HCT116 (cell line): ENCODE data around the gene SCN2A. TPM values are rescaled to one million over a fixed set of nuclear protein-coding genes. Genes with fewer than 3 reads are reported as not detected.

Experiments
- ATAC-seq: fragments of 200-7000 bp; cut with Tn5 transposase; 2 replicates; pipeline ENCODE4 v1.9.1; 2020; ENCODE audit warnings: mild to moderate bottlenecking, moderate library complexity
- BruUV-seq: library from RNA; stranded (reverse); fragments of 400-500 nt; replicated peaks from 2 replicates; lab custom pipeline; 2021; lab: Mats Ljungman, UMichigan
- CTCF ChIA-PET: fragments of 300-600 bp; sonication (Branson Sonifier 250); formaldehyde crosslinking; loops from one replicate; lab custom pipeline; 2021; ENCODE audit warnings: antibody characterized with exemption; lab: Charles Lee
- POLR2A ChIA-PET: fragments of 300-600, 350-600 bp; sonication (Branson Sonifier 250); formaldehyde crosslinking; loops from one replicate; lab custom pipeline; 2021; ENCODE audit warnings: antibody characterized with exemption; lab: Charles Lee
- RAD21 ChIA-PET, 2 experiments: fragments of 300-600 bp; sonication (Branson Sonifier 250); formaldehyde crosslinking; loops; one replicate each; lab custom pipeline; 2023; ENCODE audit warnings: low total read pairs in 2 of 2; ENCODE audit not compliant: uncharacterized antibody in 2 of 2, unreplicated experiment in 2 of 2, low non-redundant PET in 1 of 2; lab: Charles Lee
- DNase-seq: peaks from one replicate; pipeline ENCODE4 v3.0.0-alpha.2; 2010; ENCODE audit warnings: low read depth, low spot score
- H2AFZ ChIP-seq: fragments of 200-600 bp; shearing (Covaris generic), sonication (generic); 2 replicates; pipeline ENCODE4 v1.6.1; 2017; ENCODE audit warnings: low read depth, mixed run types, mixed read lengths, antibody characterized with exemption, low read length; ENCODE audit not compliant: poor library complexity, severe bottlenecking
- H3K27ac ChIP-seq: 2 replicates; pipeline ENCODE4 v1.5.1; 2012; ENCODE audit warnings: low read depth, low read length
- H3K27me3 ChIP-seq: fragments of 200-600 bp; sonication (generic); 2 replicates; pipeline ENCODE4 v1.6.1; 2016; ENCODE audit warnings: mixed run types, low read length, mixed read lengths; ENCODE audit not compliant: insufficient read depth
- H3K36me3 ChIP-seq, 2 experiments: fragments of 200-500 bp in 1 of 2; fragments of 200-600 bp in 1 of 2; sonication (Bioruptor generic) in 1 of 2; sonication (generic) in 1 of 2; 2 replicates each; pipeline versions ENCODE4 v1.5.1 to v1.6.1; 2014 to 2016; ENCODE audit warnings: low read length in 2 of 2, inconsistent platforms in 1 of 2, mixed read lengths in 1 of 2, mixed run types in 1 of 2; ENCODE audit not compliant: insufficient read depth in 2 of 2, control insufficient read depth in 1 of 2
- H3K4me1 ChIP-seq, 2 experiments: fragments of 200-600 bp in 1 of 2; sonication (generic) in 1 of 2; 2 replicates each; pipeline versions ENCODE4 v1.5.1 to v1.6.1; 2012 to 2017; ENCODE audit warnings: low read length in 2 of 2, inconsistent platforms in 1 of 2, mild to moderate bottlenecking in 1 of 2, mixed read lengths in 1 of 2, mixed run types in 1 of 2, moderate library complexity in 1 of 2; ENCODE audit not compliant: insufficient read depth in 2 of 2, control insufficient read depth in 1 of 2
- H3K4me2 ChIP-seq: fragments of 200-600 bp; sonication (generic); 2 replicates; pipeline ENCODE4 v1.6.1; 2017; ENCODE audit warnings: mixed run types, low read length, mixed read lengths
- H3K4me3 ChIP-seq, 2 experiments: fragments of 200-600 bp in 1 of 2; sonication (generic) in 1 of 2; replicated peaks in 1 of 2; 2 replicates each; pipeline ENCODE4 v1.5.1; 2011 to 2016; ENCODE audit warnings: low read length in 2 of 2, control low read depth in 1 of 2, low read depth in 1 of 2, mild to moderate bottlenecking in 1 of 2, mixed read lengths in 1 of 2, mixed run types in 1 of 2
- H3K79me2 ChIP-seq: fragments of 200-600 bp; sonication (generic); 2 replicates; pipeline ENCODE4 v1.6.1; 2017; ENCODE audit warnings: mild to moderate bottlenecking, mixed run types, low read length, moderate library complexity, mixed read lengths; ENCODE audit not compliant: insufficient read depth
- H3K9ac ChIP-seq: fragments of 200-600 bp; sonication (generic); 2 replicates; pipeline ENCODE4 v1.6.1; 2016; ENCODE audit warnings: low read length, mixed read lengths
- H3K9me2 ChIP-seq: fragments of 200-600 bp; sonication (generic), shearing (Covaris generic); 2 replicates; pipeline ENCODE4 v1.6.1; 2017; ENCODE audit warnings: mixed run types, mild to moderate bottlenecking, moderate library complexity; ENCODE audit not compliant: insufficient read depth
- H3K9me3 ChIP-seq, 2 experiments: fragments of 200-500 bp in 1 of 2; fragments of 200-600 bp in 1 of 2; sonication (Bioruptor generic) in 1 of 2; sonication (generic) in 1 of 2; 2 replicates each; pipeline ENCODE4 v1.6.1; 2014 to 2017; ENCODE audit warnings: low read length in 2 of 2, mixed read lengths in 2 of 2, inconsistent platforms in 1 of 2, low read depth in 1 of 2, mild to moderate bottlenecking in 1 of 2, mixed run types in 1 of 2, moderate library complexity in 1 of 2; ENCODE audit not compliant: control insufficient read depth in 1 of 2, insufficient read depth in 1 of 2
- H4K20me1 ChIP-seq: fragments of 200-600 bp; sonication (generic), shearing (Covaris generic); 2 replicates; pipeline ENCODE4 v1.6.1; 2017; ENCODE audit warnings: mixed run types, mild to moderate bottlenecking, moderate library complexity; ENCODE audit not compliant: insufficient read depth
- CBX3 ChIP-seq: IDR thresholded peaks from 2 replicates; pipeline ENCODE4 v1.6.1; 2012; ENCODE audit warnings: low read depth
- CEBPB ChIP-seq: IDR thresholded peaks from 2 replicates; pipeline ENCODE4 v1.6.1; 2012; ENCODE audit warnings: low read depth
- EGR1 ChIP-seq: IDR thresholded peaks from 2 replicates; pipeline ENCODE4 v1.6.1; 2012; ENCODE audit warnings: low read depth
- ELF1 ChIP-seq: IDR thresholded peaks from 2 replicates; pipeline ENCODE4 v1.6.1; 2012; ENCODE audit warnings: low read depth, borderline replicate concordance
- EZH2 ChIP-seq: fragments of 200-600 bp; sonication (generic); IDR thresholded peaks from 2 replicates; pipeline ENCODE4 v1.6.1; 2017; ENCODE audit warnings: antibody characterized with exemption, mixed run types
- EZH2phosphoT487 ChIP-seq: fragments of 200-600 bp; IDR thresholded peaks from 2 replicates; pipeline ENCODE4 v1.6.1; 2018; ENCODE audit warnings: antibody characterized with exemption, borderline replicate concordance
- FOSL1 ChIP-seq: IDR thresholded peaks from 2 replicates; pipeline ENCODE4 v1.6.1; 2012; ENCODE audit warnings: low read depth
- RAD21 ChIP-seq: IDR thresholded peaks from 2 replicates; pipeline ENCODE4 v1.6.1; 2012; ENCODE audit warnings: low read depth, mild to moderate bottlenecking
- SIN3A ChIP-seq: IDR thresholded peaks from 2 replicates; pipeline ENCODE4 v1.6.1; 2012; ENCODE audit warnings: low read depth
- SP1 ChIP-seq: IDR thresholded peaks from 2 replicates; pipeline ENCODE4 v1.6.1; 2012; ENCODE audit warnings: low read depth
- SRF ChIP-seq: IDR thresholded peaks from 2 replicates; pipeline ENCODE4 v1.6.1; 2012; ENCODE audit warnings: low read depth
- TCF7L2 ChIP-seq: IDR thresholded peaks from 2 replicates; pipeline ENCODE4 v1.7.0; 2011; ENCODE audit warnings: borderline replicate concordance, inconsistent platforms; ENCODE audit not compliant: insufficient read depth, insufficient read length; ENCODE audit errors: extremely low read depth
- YY1 ChIP-seq: IDR thresholded peaks from 2 replicates; pipeline ENCODE4 v1.6.1; 2011; ENCODE audit warnings: low read length, low read depth, moderate library complexity, mild to moderate bottlenecking; ENCODE audit not compliant: insufficient replicate concordance; ENCODE audit errors: extremely low read depth
- ZFX ChIP-seq: fragments of 450-650 bp; IDR thresholded peaks from 2 replicates; pipeline ENCODE4 v1.6.1; 2017
- ZNF274 ChIP-seq: fragments of 200-500 bp; sonication (Bioruptor generic); IDR thresholded peaks from 2 replicates; pipeline ENCODE4 v1.6.1; 2014; ENCODE audit warnings: mild to moderate bottlenecking, low read depth, low read length, inconsistent platforms
- intact Hi-C: fragments of 100-400 bp; cut with micrococcal nuclease; formaldehyde crosslinking; loops from 2 replicates; pipeline ENCODE4 v1.10.0; 2022
- total RNA-seq: library from RNA; stranded (reverse); gene quantifications from one replicate; pipeline ENCODE4 v1.2.1, GENCODE V29; 2021; ENCODE audit not compliant: unreplicated experiment
- TF ChIP-seq, protein P1 (sequence below): IDR thresholded peaks from 2 replicates; pipeline ENCODE4 v1.6.1; 2012
- TF ChIP-seq, protein P2 (sequence below): IDR thresholded peaks from 2 replicates; pipeline ENCODE4 v1.6.1; 2011; ENCODE audit warnings: mild to moderate bottlenecking, low read length, moderate library complexity; ENCODE audit not compliant: insufficient replicate concordance; ENCODE audit errors: extremely low read depth

Gene SCN2A
- total RNA-seq, 1 experiment from 2014 or later: 0.25 TPM

DNA sequence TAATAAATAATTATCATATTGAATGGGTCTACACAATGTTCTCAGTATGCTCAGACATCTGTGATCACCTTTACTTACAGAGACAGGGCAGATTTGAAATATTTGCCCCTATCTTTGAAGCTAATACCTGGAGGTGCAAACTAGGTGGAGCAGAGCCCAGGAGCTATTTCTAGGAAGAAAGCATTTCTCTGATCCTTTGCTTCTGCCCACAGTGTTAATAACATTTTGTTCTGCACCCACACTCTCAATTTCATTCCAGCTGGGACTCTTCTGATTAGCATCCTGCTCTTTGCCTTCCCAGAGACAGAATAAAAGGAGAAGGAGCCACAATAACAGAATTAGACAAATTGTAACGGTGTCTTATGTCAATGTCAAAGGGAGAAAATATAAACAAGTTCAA is 11.6 kb upstream of the SCN2A start:
- Histone ChIP-seq H3K27ac (no peak overlapping the region), H3K36me3 (no peaks in the 10 kb centered on the region), H3K4me1 (no peaks in the 10 kb centered on the region), H3K27me3 (peaks cover 3% of the 10 kb centered on the region; the same call in 1 of the 2 replicates), H3K9ac (no peak overlapping the region), H3K4me3 (no peak overlapping the region), H3K9me2 (no peaks in the 10 kb centered on the region), H3K79me2 (no peaks in the 10 kb centered on the region), H3K9me3 (no peaks in the 10 kb centered on the region), H2AFZ (no peak overlapping the region), H3K4me2 (no peak overlapping the region), H4K20me1 (no peaks in the 10 kb centered on the region)
- ATAC-seq: no peak
- ChIA-PET POLR2A (no interaction called here), CTCF (no interaction called here), RAD21 (no interaction called here)
- TF ChIP-seq SP1: no peak
- no peak for TF ChIP-seq CBX3
- TF ChIP-seq EGR1: no peak
- no peak for TF ChIP-seq ELF1
- TF ChIP-seq SIN3A: no peak
- no peak for TF ChIP-seq EZH2phosphoT487
- TF ChIP-seq FOSL1: no peak
- DNase-seq: no peak
- intact Hi-C loops: no loop called here
- BruUV-seq: no TSS peak

DNA sequence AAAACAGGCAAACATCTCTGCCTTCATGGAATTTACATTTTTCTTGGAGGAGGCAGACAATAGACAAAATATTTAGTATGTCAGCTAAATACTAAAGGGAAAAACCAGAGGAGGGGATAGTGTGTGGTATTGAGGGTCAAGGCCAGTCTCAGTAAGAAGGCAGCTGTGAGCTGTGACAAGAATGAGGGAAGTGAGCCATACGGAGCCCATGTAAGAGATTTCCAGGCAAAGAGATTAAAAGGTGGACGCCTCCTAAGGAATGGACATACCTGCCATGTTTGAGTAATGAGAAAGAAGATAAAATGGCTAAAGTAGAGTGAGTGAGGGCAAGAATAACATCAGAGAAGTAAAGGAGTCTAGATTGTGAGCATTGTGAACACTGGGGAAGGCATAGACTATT is 2.2 kb upstream of the SCN2A start:
- H3K27ac ChIP-seq: no peak overlapping the region
- intact Hi-C loops: loop anchor here (5.0 kb wide), 1 partner anchor 55 kb away; no protein-coding TSS in a partner anchor
- no peaks in the 10 kb centered on the region for H3K9me3 ChIP-seq
- no peak for TF ChIP-seq SRF
- no peak for TF ChIP-seq EZH2
- no peak for TF ChIP-seq CEBPB
- no peak for TF ChIP-seq CBX3
- TF ChIP-seq, protein P1, sequence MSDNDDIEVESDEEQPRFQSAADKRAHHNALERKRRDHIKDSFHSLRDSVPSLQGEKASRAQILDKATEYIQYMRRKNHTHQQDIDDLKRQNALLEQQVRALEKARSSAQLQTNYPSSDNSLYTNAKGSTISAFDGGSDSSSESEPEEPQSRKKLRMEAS: no peak
- TF ChIP-seq ZNF274: no peak
- no peak for TF ChIP-seq TCF7L2
- TF ChIP-seq EGR1: no peak
- no peak for TF ChIP-seq ELF1
- TF ChIP-seq YY1: no peak
- TF ChIP-seq EZH2phosphoT487: no peak
- no peak for TF ChIP-seq ZFX
- TF ChIP-seq RAD21: no peak
- TF ChIP-seq, protein P2, sequence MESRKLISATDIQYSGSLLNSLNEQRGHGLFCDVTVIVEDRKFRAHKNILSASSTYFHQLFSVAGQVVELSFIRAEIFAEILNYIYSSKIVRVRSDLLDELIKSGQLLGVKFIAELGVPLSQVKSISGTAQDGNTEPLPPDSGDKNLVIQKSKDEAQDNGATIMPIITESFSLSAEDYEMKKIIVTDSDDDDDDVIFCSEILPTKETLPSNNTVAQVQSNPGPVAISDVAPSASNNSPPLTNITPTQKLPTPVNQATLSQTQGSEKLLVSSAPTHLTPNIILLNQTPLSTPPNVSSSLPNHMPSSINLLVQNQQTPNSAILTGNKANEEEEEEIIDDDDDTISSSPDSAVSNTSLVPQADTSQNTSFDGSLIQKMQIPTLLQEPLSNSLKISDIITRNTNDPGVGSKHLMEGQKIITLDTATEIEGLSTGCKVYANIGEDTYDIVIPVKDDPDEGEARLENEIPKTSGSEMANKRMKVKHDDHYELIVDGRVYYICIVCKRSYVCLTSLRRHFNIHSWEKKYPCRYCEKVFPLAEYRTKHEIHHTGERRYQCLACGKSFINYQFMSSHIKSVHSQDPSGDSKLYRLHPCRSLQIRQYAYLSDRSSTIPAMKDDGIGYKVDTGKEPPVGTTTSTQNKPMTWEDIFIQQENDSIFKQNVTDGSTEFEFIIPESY: no peak
- H2AFZ ChIP-seq: no peak overlapping the region
- no peaks in the 10 kb centered on the region for H3K36me3 ChIP-seq
- BruUV-seq: no TSS peak
- ATAC-seq (no peak), DNase-seq (no peak)
- peaks cover 5% of the 10 kb centered on the region; the same call in 1 of the 2 replicates for H3K27me3 ChIP-seq
- H3K4me3 ChIP-seq: no peak overlapping the region
- H4K20me1 ChIP-seq: no peaks in the 10 kb centered on the region
- no peaks in the 10 kb centered on the region for H3K4me1 ChIP-seq
- H3K4me2 ChIP-seq: no peak overlapping the region
- ChIA-PET POLR2A (no interaction called here), RAD21 (no interaction called here), CTCF (interaction anchor here (1.1 kb wide), 1 partner anchor 891 kb away, joined by 3 read pairs; the partner anchor contains the start of gene SCN1A)
- H3K9ac ChIP-seq: no peak overlapping the region
- H3K9me2 ChIP-seq: no peaks in the 10 kb centered on the region
- no peaks in the 10 kb centered on the region for H3K79me2 ChIP-seq
